SU-DHL-6 (cell line): Measurements from ENCODE around the gene MPHOSPH9.

ENCODE experiments used
- CTCF ChIP-seq: fragments of 200-600 bp; sonication (generic); IDR thresholded peaks from one replicate; pipeline ENCODE4 v1.5.1; 2017; ENCODE audit warnings: antibody characterized with exemption, mild to moderate bottlenecking, low read length, moderate library complexity; ENCODE audit not compliant: insufficient read depth, poor library complexity, severe bottlenecking
- EZH2phosphoT487 ChIP-seq: fragments of 200-600 bp; sonication (generic), shearing (Covaris generic); conservative IDR thresholded peaks from 2 replicates; pipeline ENCODE4 v1.6.1; 2018; ENCODE audit warnings: mild to moderate bottlenecking, antibody characterized with exemption, low read length, moderate library complexity, mixed read lengths

DNA sequence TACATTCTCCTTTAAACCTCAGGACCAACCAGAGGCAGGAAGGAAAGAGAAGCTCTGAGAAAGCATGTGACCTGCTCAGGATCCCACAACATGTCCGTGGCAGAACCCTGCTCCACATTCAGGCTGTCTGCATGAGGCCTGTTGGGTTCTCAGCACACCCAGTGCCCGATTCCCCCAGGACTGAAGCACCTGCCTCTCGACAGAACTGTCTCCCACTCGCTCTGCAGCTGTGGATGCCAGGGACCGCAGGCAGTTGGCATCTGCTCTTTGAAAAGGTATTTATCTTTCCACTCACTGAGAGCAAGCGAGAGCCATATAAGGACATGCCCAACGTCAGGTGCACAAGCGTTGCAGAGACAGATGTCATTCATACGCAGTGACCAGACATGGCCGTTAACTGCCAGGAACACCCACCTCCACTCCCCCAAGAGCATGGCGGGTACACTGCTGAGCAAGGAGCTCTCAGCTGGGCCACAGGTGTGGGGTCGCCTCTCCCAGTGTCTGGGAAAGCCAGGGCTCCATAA lies 101.0 kb downstream of the MPHOSPH9 start:
- TF ChIP-seq CTCF, result no peak
- TF ChIP-seq EZH2phosphoT487, result no peak
